Measurements from ENCODE around the gene OBSCN. TPM values are rescaled to one million over a fixed set of nuclear protein-coding genes. Genes with fewer than 3 reads are reported as not detected.

The OBSCN gene
- total and polyA plus RNA-seq, 5 donors: 144 to 234 (median 188) TPM

GRCh38 chr1:228283476-228284147 is 75.8 kb downstream of the OBSCN start:
- H3K9me3 ChIP-seq (ENCODE audit: control insufficient read depth, low read length): no peaks in the 10 kb centered on the region
- ATAC-seq (no peak), DNase-seq (peak in 1 of 3 donors; percentile 38)
- H3K27ac ChIP-seq (ENCODE audit: low read length): no peak overlapping the region
- no peak overlapping the region for H3K4me3 ChIP-seq (ENCODE audit: low read length)
- H3K27me3 ChIP-seq (ENCODE audit: control insufficient read depth, insufficient read depth): no peaks in the 10 kb centered on the region
- H3K4me1 ChIP-seq (ENCODE audit: control insufficient read depth, insufficient read depth, low read length): no peaks in the 10 kb centered on the region
- 91% methylated on average over 20 of the region's 20 CpGs for WGBS
- intact Hi-C loops (cut with DNase I): no loop called here

- Histone ChIP-seq H3K4me1 (ENCODE audit: control insufficient read depth, insufficient read depth, low read length) (no peaks in the 10 kb centered on the region), H3K27ac (ENCODE audit: low read length) (no peak overlapping the region), H3K4me3 (ENCODE audit: low read length) (no peak overlapping the region), H3K27me3 (ENCODE audit: control insufficient read depth, insufficient read depth) (no peaks in the 10 kb centered on the region), H3K9me3 (ENCODE audit: control insufficient read depth, low read length) (no peaks in the 10 kb centered on the region)
- 71% methylated on average over 3 of the region's 3 CpGs for WGBS
- DNase-seq: no peak
- ATAC-seq: no peak
- intact Hi-C loops (cut with DNase I): no loop called here
Observed at GRCh38 chr1:228284148-228284495, 76.3 kb downstream of the OBSCN start.

- Histone ChIP-seq H3K27ac (ENCODE audit: low read length) (no peak overlapping the region), H3K4me1 (ENCODE audit: control insufficient read depth, insufficient read depth, low read length) (no peaks in the 10 kb centered on the region), H3K9me3 (ENCODE audit: control insufficient read depth, low read length) (no peaks in the 10 kb centered on the region), H3K27me3 (ENCODE audit: control insufficient read depth, insufficient read depth) (no peaks in the 10 kb centered on the region), H3K4me3 (ENCODE audit: low read length) (no peak overlapping the region)
- WGBS: 65% methylated on average over 6 of the region's 6 CpGs
- intact Hi-C loops (cut with DNase I): no loop called here
- DNase-seq (no peak), ATAC-seq (no peak)
Observed at GRCh38 chr1:228284521-228284920, 76.7 kb downstream of the OBSCN start.

- H3K27ac ChIP-seq (ENCODE audit: low read length): no peak overlapping the region
Observed at GRCh38 chr1:228285661-228286504, 78.0 kb downstream of the OBSCN start.

GRCh38 chr1:228286505-228287417 is 78.9 kb downstream of the OBSCN start:
- DNase-seq (peak in 1 of 3 donors; percentile 21), ATAC-seq (no peak)
- Histone ChIP-seq H3K27me3 (ENCODE audit: control insufficient read depth, insufficient read depth) (no peaks in the 10 kb centered on the region), H3K4me3 (ENCODE audit: low read length) (no peak overlapping the region), H3K4me1 (ENCODE audit: control insufficient read depth, insufficient read depth, low read length) (no peaks in the 10 kb centered on the region), H3K27ac (ENCODE audit: low read length) (no peak overlapping the region), H3K9me3 (ENCODE audit: control insufficient read depth, low read length) (no peaks in the 10 kb centered on the region)
- 93% methylated on average over 28 of the region's 28 CpGs for whole genome bisulfite sequencing
- intact Hi-C loops (cut with DNase I): no loop called here

More at GRCh38 chr1:228285661-228286504, 78.0 kb downstream of the OBSCN start:
- DNase-seq (peak in 1 of 3 donors; percentile 50), ATAC-seq (no peak)
- Histone ChIP-seq H3K4me1 (ENCODE audit: control insufficient read depth, insufficient read depth, low read length) (no peaks in the 10 kb centered on the region), H3K27me3 (ENCODE audit: control insufficient read depth, insufficient read depth) (no peaks in the 10 kb centered on the region), H3K9me3 (ENCODE audit: control insufficient read depth, low read length) (no peaks in the 10 kb centered on the region), H3K4me3 (ENCODE audit: low read length) (no peak overlapping the region)
- intact Hi-C loops (cut with DNase I): no loop called here
- WGBS: 92% methylated on average over 26 of the region's 26 CpGs

- no peaks in the 10 kb centered on the region for H3K4me1 ChIP-seq (ENCODE audit: control insufficient read depth, insufficient read depth, low read length)
- peak in 1 of 3 donors; percentile 48 for DNase-seq
- H3K27me3 ChIP-seq (ENCODE audit: control insufficient read depth, insufficient read depth): no peaks in the 10 kb centered on the region
- intact Hi-C loops (cut with DNase I): no loop called here
- 94% methylated on average over 32 of the region's 32 CpGs for WGBS
- H3K9me3 ChIP-seq (ENCODE audit: control insufficient read depth, low read length): no peaks in the 10 kb centered on the region
- no peak overlapping the region for H3K4me3 ChIP-seq (ENCODE audit: low read length)
- H3K27ac ChIP-seq (ENCODE audit: low read length): no peak overlapping the region
- no peak for ATAC-seq
Observed at GRCh38 chr1:228287541-228288425, 79.9 kb downstream of the OBSCN start.

GRCh38 chr1:228288536-228289238 is 80.8 kb downstream of the OBSCN start:
- H3K4me3 ChIP-seq (ENCODE audit: low read length): no peak overlapping the region
- no peak overlapping the region for H3K27ac ChIP-seq (ENCODE audit: low read length)
- no peaks in the 10 kb centered on the region for H3K4me1 ChIP-seq (ENCODE audit: control insufficient read depth, insufficient read depth, low read length)
- no peaks in the 10 kb centered on the region for H3K27me3 ChIP-seq (ENCODE audit: control insufficient read depth, insufficient read depth)
- ATAC-seq (no peak), DNase-seq (no peak)
- 85% methylated on average over 18 of the region's 18 CpGs for WGBS
- H3K9me3 ChIP-seq (ENCODE audit: control insufficient read depth, low read length): no peaks in the 10 kb centered on the region
- intact Hi-C loops (cut with DNase I): no loop called here

GRCh38 chr1:228289239-228289849 is 81.5 kb downstream of the OBSCN start:
- DNase-seq: no peak
- no peaks in the 10 kb centered on the region for H3K9me3 ChIP-seq (ENCODE audit: control insufficient read depth, low read length)
- H3K4me1 ChIP-seq (ENCODE audit: control insufficient read depth, insufficient read depth, low read length): no peaks in the 10 kb centered on the region
- H3K27ac ChIP-seq (ENCODE audit: low read length): no peak overlapping the region
- intact Hi-C loops (cut with DNase I): no loop called here
- H3K27me3 ChIP-seq (ENCODE audit: control insufficient read depth, insufficient read depth): no peaks in the 10 kb centered on the region
- WGBS: 79% methylated on average over 12 of the region's 12 CpGs
- no peak overlapping the region for H3K4me3 ChIP-seq (ENCODE audit: low read length)
- ATAC-seq: no peak

GRCh38 chr1:228289996-228290881 is 82.4 kb downstream of the OBSCN start:
- no peak overlapping the region for H3K27ac ChIP-seq (ENCODE audit: low read length)
- DNase-seq (peak in 1 of 3 donors; percentile 35), ATAC-seq (no peak)
- intact Hi-C loops (cut with DNase I): no loop called here
- H3K27me3 ChIP-seq (ENCODE audit: control insufficient read depth, insufficient read depth): no peaks in the 10 kb centered on the region
- H3K9me3 ChIP-seq (ENCODE audit: control insufficient read depth, low read length): no peaks in the 10 kb centered on the region
- WGBS: 91% methylated on average over 22 of the region's 22 CpGs
- no peaks in the 10 kb centered on the region for H3K4me1 ChIP-seq (ENCODE audit: control insufficient read depth, insufficient read depth, low read length)
- no peak overlapping the region for H3K4me3 ChIP-seq (ENCODE audit: low read length)

Measured in right cardiac atrium (tissue), 5 donors.